H1 (cell line): ENCODE results near the gene RNPS1. TPM values are rescaled to one million over a fixed set of nuclear protein-coding genes. Genes with fewer than 3 reads are reported as not detected.

Experiments used
- JUND ChIP-seq: IDR thresholded peaks from 2 replicates; pipeline ENCODE4 v1.6.1; 2011; ENCODE audit warnings: mild to moderate bottlenecking, improper control_type of control experiment, low read length
- MAFK ChIP-seq: IDR thresholded peaks from 2 replicates; pipeline ENCODE4 v1.6.1; 2012; ENCODE audit warnings: low read depth, mild to moderate bottlenecking, improper control_type of control experiment, low read length
- polyA plus RNA-seq, 7 experiments: library from polyadenylated mRNA; depleted of rRNA in 3 of 7; stranded (reverse) in 5 of 7; unstranded in 2 of 7; fragments of >200 nt in 5 of 7; fragments of 200-250 nt in 2 of 7; gene quantifications; 1 replicate in 5 of 7; 2 replicates in 1 of 7; 4 replicates in 1 of 7; pipeline versions ENCODE4 v1.2.1 to v1.2.3, GENCODE V29; 2011 to 2013; ENCODE audit warnings: missing spikeins in 2 of 7, mixed read lengths in 2 of 7
- total RNA-seq: library from RNA; stranded (reverse); fragmentation: NEBNext Ultra II Directional; extraction: Animal tissue kit (Norgen Biotek cat#: 25700); gene quantifications from 2 replicates; pipeline ENCODE4 v1.2.1, GENCODE V29; 2021

The RNPS1 gene
- total and polyA plus RNA-seq, 2 of the 8 experiments (the other 6 are each of a cell fraction or from before 2014, with no cell fraction given): 330 to 350 TPM

DNA sequence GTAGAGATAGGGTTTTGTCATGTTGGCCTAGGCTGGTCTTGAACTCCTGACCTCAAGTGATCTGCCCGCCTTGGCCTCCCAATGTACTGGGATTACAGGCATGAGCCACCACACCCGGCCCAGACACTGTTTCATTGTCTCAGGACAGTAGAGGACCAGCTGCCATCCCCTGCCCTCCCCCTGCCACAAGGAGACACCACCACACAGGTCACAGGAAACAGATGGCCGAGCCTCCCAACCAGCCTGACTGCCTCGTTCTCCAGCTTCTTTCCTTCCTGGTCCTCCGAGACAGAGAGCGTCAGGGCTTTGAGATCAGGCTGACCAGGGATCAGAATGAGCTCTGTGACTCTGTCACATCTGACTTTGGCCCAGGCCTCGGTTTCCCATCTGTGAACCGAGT lies 20.8 kb upstream of the RNPS1 start (continued):
- TF ChIP-seq JUND (no peak), MAFK (no peak)
